ENCODE data around the gene LRRC46.

LRRC46 gene

DNA sequence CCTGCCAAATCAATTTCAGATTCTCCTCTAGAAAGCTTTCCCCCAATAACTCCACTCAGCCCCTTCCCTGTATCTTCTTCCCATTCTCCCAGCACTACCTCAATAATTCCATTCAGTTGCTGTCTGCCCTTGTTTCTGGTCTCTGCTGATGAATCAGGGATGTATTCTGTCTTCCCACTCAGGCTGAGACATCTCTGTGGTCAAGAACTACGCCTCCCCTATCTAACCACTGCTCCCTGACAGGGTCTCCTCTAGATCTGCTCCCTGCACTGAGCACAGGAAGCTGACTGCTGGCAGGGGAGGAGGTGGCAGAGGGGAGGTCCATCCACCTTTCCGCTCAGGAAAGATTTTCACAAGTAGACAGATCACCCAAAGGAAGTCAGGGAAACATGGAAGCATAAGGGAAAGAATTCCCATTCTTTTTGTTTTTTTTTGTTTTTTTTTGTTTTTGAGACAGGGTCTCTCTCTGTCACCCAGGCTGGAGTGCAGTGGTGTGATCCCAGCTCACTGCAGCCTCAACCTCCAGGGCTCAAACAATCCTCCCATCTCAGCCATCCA lies 47.6 kb downstream of the LRRC46 start:
- no peak for DNase-seq

DNA sequence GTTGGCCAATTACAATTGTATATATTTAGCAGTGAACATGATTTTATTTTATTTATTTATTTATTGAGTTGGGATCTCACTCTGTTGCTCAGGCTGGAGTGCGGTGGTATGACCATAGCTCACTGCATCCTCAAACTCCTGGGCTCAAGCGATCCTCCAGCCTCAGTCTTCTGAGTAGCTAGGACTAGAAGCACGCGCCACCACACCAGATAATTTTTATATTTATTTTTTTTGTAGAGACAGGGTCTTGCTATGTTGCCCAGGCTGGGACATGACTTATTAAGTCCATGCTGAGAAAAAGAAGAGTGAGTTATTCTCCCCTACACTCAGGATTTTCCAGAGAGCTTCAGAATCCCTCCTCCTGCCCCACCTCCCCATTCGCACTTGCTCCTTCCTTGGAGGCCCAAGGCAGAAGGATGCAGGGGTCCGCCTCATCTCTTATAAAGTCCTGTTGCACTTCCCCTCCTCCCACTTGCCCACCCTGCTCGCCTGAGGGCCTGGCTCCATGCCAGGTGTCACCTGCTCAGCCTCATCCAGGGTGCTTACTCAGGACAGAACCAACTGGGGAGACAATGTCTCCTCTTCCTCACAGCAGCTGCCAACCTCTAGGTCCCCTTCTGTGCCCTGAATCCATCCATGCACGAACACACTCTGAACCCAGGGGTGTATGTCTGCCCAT lies 48.4 kb downstream of the LRRC46 start:
- DNase-seq, result no peak

DNA sequence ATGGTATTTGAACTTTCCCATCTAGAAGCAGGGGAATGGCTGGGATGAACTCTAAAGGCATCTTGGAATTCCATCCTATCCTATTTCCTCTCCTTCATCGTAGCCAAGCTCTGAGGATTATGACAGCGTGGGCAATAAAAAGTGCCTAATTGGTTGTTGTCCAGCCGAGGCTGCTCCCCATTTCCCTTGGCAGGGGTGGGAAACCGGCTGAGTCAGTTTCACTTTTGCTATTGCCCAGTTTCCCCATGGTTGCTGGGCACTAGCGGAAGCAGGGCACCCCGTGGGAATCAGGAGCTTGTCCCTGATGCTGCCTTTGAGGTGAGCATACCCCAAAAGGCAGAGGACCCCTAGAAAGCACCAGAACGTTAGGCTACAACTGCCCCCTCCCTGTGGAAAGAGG lies 50.8 kb downstream of the LRRC46 start:
- no peak for DNase-seq

DNA sequence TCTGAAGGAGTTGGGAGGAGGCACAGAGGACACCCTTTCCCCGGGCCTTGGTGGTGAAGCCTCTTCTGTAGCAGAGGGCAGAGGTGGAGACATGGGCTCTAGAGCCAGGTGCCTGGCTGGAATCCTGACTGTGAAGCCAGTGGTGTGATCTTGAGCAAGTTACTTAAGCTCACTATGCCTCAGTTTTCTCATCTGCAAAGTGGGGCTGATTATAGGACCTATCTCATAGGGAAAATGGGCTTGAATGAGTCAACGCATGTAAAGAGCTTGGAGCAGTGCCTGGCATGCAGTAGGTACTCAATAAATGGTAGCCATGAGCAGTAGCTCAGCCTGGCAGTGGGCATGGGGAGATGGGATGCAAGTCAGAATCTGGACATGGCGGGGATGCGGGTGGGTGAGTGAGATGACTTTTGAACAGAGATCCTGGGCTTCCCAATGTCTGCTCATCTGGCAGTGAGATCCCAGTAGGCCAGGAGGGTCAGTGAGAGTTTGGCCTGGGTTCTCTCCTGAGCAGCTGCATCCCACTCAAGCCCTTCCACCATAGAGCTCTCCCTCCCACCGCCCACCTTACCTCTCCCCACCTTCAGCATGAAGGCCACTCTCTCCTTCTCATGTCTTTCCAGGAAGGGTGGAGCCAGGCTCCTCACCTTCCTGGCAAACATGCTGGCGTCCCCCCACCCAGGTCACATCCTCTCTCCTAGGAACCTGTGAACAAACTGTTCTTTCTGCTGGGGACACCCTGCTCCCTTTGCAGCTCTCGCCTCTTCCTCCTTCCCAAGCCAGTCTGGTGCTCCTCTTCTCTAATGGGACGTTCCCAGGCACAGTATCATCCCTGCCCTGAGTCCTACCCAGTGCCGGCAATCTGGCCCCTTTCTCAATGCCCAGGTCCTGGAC lies 51.5 kb downstream of the LRRC46 start:
- DNase-seq, result no peak

DNA sequence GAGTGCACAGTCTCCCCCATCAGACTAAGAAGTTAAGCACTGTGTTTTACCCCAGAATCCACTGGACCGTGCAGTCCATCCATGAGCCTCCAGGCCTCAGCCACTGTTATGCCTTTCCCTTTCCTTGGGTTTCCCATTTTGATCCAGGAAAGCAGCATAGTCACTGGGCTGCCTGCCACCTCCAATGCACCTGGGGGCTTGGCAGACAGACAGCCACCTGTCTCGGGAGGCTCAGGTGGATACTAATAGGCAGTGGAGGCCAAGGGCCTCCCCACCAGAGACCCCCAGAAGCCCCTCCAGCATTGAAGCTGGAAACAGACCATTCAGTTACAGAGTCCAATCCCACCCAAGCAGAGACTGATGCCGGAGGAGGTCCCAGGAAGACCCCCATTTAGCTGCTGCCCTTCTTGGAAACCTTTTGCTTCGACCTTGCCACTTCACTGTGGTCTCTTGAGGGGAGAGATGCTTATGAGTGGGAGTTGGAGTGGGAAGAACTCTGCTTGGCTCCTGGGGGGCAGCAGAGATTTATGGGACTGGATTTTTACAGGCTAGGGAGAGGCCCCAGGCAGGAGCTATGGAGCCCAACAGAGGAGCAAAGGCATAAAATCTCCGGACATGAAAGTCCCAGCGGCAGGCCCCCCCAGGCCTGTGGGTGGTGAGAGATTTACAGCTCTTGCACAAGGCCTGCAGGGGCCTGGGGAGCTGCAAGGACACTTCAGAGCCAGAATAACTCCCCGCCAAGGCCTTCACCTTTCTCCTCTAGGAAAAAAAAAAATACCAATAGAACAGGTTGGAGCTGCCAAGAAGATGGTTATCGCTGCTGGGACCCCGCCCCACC lies 52.3 kb downstream of the LRRC46 start:
- DNase-seq, result no peak

DNA sequence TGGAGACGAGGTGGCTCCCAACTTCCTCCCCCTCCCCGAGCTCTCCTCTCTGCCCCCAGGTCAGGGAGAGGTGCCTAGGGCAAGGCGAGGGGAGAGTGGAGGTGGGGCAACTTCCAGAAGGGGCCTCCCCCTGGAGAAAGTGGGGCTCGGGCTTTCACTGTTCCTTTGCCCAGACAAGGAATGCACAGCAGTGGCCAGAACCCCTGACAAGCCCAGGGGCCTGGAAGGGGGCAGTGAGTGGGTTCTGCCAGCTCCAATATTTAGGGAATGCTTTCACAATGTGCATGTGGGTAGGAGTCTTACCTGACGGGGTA lies 52.9 kb downstream of the LRRC46 start:
- no peak for DNase-seq

DNA sequence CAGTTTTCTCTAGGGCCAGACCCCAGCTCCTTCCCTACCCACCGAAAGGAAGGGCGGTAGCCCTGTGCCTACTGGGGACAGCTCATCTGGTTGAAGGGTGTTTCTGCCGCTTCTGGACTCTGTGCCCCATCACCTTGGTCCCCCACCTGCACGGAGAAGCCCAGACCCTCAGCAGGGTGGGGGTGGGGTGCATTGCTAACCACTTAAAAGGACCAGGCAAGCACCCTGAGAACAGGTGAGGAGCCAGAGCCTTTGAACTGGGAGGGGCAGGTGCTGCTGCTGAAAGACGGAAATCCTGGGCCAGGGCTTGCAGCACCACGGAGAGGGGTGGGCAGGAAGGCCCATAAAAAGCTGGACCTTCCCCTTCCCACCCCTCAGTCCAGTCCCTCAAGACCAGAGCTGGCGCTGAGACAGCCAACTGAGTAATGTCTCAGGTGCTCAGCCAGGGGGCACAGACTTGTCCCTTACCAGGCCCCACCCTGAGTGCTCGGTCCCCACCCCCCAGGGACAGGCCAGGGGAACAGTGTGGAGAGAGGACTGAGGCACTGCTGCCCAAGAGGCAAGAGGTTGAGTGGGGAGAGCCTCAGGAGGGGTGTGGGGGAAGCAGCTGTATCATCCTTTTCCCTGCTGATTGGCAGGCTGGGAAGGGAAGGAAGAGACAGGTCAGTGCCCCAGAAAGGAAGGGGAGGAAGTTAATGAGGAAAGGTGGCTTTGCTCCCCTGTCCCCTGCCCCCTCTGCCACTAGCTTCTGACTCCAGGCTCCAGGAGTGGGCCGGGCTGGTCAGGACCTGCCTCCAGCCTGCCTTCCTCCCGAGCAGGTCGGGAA lies 53.6 kb downstream of the LRRC46 start:
- DNase-seq, result no peak

Data from stimulated activated CD4-positive, alpha-beta T cell treated with anti-CD3 and anti-CD28 coated beads, Interleukin-1b, Interleukin-23, amount 100 ng/mL, for 48 hours (primary cell).